ENCODE data around the gene RPL32. TPM values are rescaled to one million over a fixed set of nuclear protein-coding genes. Genes with fewer than 3 reads are reported as not detected.

RPL32 gene
- total RNA-seq, 1 experiment from 2014 or later, result 2,021 TPM

GRCh38 chr3:12884790-12885582 lies 43.6 kb upstream of the RPL32 start:
- H3K23me2 ChIP-seq (ENCODE audit: insufficient read length, low read depth, low read length, poor library complexity, severe bottlenecking), result no peaks in the 10 kb centered on the region
- no peak overlapping the region for H4K91ac ChIP-seq (ENCODE audit: insufficient read length, low read depth, low read length)
- no peak overlapping the region for H2AFZ ChIP-seq (ENCODE audit: low read length)
- Mint-ChIP-seq H3K9me3 (peaks cover 0 to 2% of the 10 kb centered on the region in 2 experiments; a peak in 2 of 5 replicates), H3K36me3 (ENCODE audit: insufficient read depth in 1 of 3, low read depth in 3 of 3) (peaks cover 0 to 4% (median 0%) of the 10 kb centered on the region in 3 experiments; a peak in 2 of 7 replicates), H3K4me1 (peaks cover 8 to 15% of the 10 kb centered on the region in 2 experiments), H3K4me3 (no peak overlapping the region), H3K27ac (no peak overlapping the region), H3K27me3 (ENCODE audit: low read depth) (peaks cover 64% of the 10 kb centered on the region)
- no peak overlapping the region for H3K23ac ChIP-seq (ENCODE audit: insufficient read length, low read depth, low read length)
- H3K14ac ChIP-seq (ENCODE audit: insufficient read depth, low read length), result no peak overlapping the region
- H3K79me1 ChIP-seq (ENCODE audit: insufficient read depth, low read depth, low read length, poor library complexity, severe bottlenecking), result no peaks in the 10 kb centered on the region
- no peak overlapping the region for H4K5ac ChIP-seq (ENCODE audit: insufficient read length, low read depth, low read length)
- no peak overlapping the region for H2AK5ac ChIP-seq (ENCODE audit: insufficient read length, low read length)
- no peak overlapping the region for H3K4me2 ChIP-seq (ENCODE audit: insufficient read depth, insufficient read length, low read length)
- no peak overlapping the region for H4K8ac ChIP-seq (replicated peaks; ENCODE audit: insufficient read length, low read depth, low read length)
- peaks cover 2% of the 10 kb centered on the region; the same call in 1 of the 2 replicates for H3K27me3 ChIP-seq (ENCODE audit: insufficient read depth, low read length)
- H3K9ac ChIP-seq (ENCODE audit: extremely low read depth, insufficient read length, low read length), result no peak overlapping the region
- H3K79me2 ChIP-seq (ENCODE audit: insufficient read depth, low read length), result no peaks in the 10 kb centered on the region
- no peak overlapping the region for H2BK12ac ChIP-seq (ENCODE audit: insufficient read length, low read depth, low read length)
- no peak overlapping the region for H3K4ac ChIP-seq (ENCODE audit: low read depth, low read length)
- H3K4me1 ChIP-seq (ENCODE audit: insufficient read depth, low read length), result no peaks in the 10 kb centered on the region; the same call in 1 of the 2 replicates
- H4K20me1 ChIP-seq (ENCODE audit: control insufficient read depth, insufficient read depth, insufficient read length), result no peaks in the 10 kb centered on the region
- H2BK5ac ChIP-seq (ENCODE audit: insufficient read length, low read length), result no peak overlapping the region
- no CpG with 5 or more reads among the region's 20 CpGs for WGBS (ENCODE audit: extremely low coverage, insufficient read length, low lambda C conversion rate)
- no peak overlapping the region for H3K56ac ChIP-seq (ENCODE audit: insufficient read length, low read depth, low read length)
- no peak overlapping the region for H3K18ac ChIP-seq (ENCODE audit: insufficient read length, low read depth, low read length)
- no peaks in the 10 kb centered on the region for H3K9me3 ChIP-seq (ENCODE audit: control insufficient read depth, low read depth, low read length)
- no peak overlapping the region for H2BK20ac ChIP-seq (ENCODE audit: low read depth, low read length, poor library complexity, severe bottlenecking)
- H2BK120ac ChIP-seq (ENCODE audit: low read depth, low read length, poor library complexity, severe bottlenecking), result no peak overlapping the region
- no peak for TF ChIP-seq CTCF (conservative IDR thresholded peaks at IDR 0.05)
- H2BK15ac ChIP-seq (ENCODE audit: low read depth, low read length), result no peak overlapping the region
- DNase-seq, result no peak
- H3K27ac ChIP-seq (ENCODE audit: insufficient read length, low read depth, low read length), result no peak overlapping the region
- H3T11ph ChIP-seq (ENCODE audit: low read length), result no peak overlapping the region
